ENCODE data around the gene RFNG.

The RFNG gene

GRCh38 chr17:82012640-82013295 is 38.8 kb downstream of the RFNG start:
- DNase-seq = no peak

GRCh38 chr17:82012261-82012639 is 39.4 kb downstream of the RFNG start:
- DNase-seq = no peak

- no peak for DNase-seq
Measured at GRCh38 chr17:82011617-82012187, 39.9 kb downstream of the RFNG start.

- no peak for DNase-seq
Measured at GRCh38 chr17:82010575-82011525, 40.8 kb downstream of the RFNG start.

GRCh38 chr17:82009413-82009812 is 42.2 kb downstream of the RFNG start:
- DNase-seq = no peak

- no peak for DNase-seq
Measured at GRCh38 chr17:82008941-82009405, 42.6 kb downstream of the RFNG start.

GRCh38 chr17:82008258-82008940 is 43.2 kb downstream of the RFNG start:
- no peak for DNase-seq

- no peak for DNase-seq
Measured at GRCh38 chr17:82007495-82008257, 43.9 kb downstream of the RFNG start.

- DNase-seq = no peak
Measured at GRCh38 chr17:82007228-82007494, 44.5 kb downstream of the RFNG start.

- DNase-seq = no peak
Measured at GRCh38 chr17:82006468-82007227, 45.0 kb downstream of the RFNG start.

- no peak for DNase-seq
Measured at GRCh38 chr17:82005701-82006348, 45.8 kb downstream of the RFNG start.

- DNase-seq = no peak
Measured at GRCh38 chr17:82004517-82005455, 46.8 kb downstream of the RFNG start.

GRCh38 chr17:82003411-82004381 is 47.9 kb downstream of the RFNG start:
- no peak for DNase-seq

GRCh38 chr17:82001571-82002056 is 50.0 kb downstream of the RFNG start:
- no peak for DNase-seq

GRCh38 chr17:82000803-82001570 is 50.6 kb downstream of the RFNG start:
- no peak for DNase-seq

- DNase-seq = no peak
Measured at GRCh38 chr17:81999976-82000802, 51.4 kb downstream of the RFNG start.

GRCh38 chr17:81999587-81999975 is 52.0 kb downstream of the RFNG start:
- DNase-seq = no peak
